MM.1S (cell line): ENCODE results near the gene GRPEL2.

ENCODE experiments used
- CTCF ChIP-seq: fragments of 300-600 bp; sonication (generic); IDR thresholded peaks from 2 replicates; pipeline ENCODE4 v1.5.1; 2016; ENCODE audit warnings: antibody characterized with exemption, low read length, mixed read lengths
- EZH2phosphoT487 ChIP-seq: fragments of 300-600 bp; sonication (generic); IDR thresholded peaks from 2 replicates; pipeline ENCODE4 v1.6.1; 2018; ENCODE audit warnings: antibody characterized with exemption, low read length

GRCh38 chr5:149386166-149386565 is 40.9 kb downstream of the GRPEL2 start:
- TF ChIP-seq EZH2phosphoT487 = no peak
- no peak for TF ChIP-seq CTCF
